B cell (primary cell): Measurements from ENCODE around the gene FOLR1. TPM values are rescaled to one million over a fixed set of nuclear protein-coding genes. Genes with fewer than 3 reads are reported as not detected.

ENCODE experiments used
- ATAC-seq: fragments of 200-7000 bp; cut with Tn5 transposase; one replicate; pipeline ENCODE4 v1.10.0; 2021; ENCODE audit warnings: low read depth, mild to moderate bottlenecking, moderate number of reproducible peaks, moderate library complexity
- CTCF ChIA-PET: fragments of 350-600 bp; sonication (Branson Sonifier 250); formaldehyde crosslinking; loops from one replicate; lab custom pipeline; 2021; ENCODE audit warnings: antibody characterized with exemption, inconsistent platforms; lab: Charles Lee
- POLR2A ChIA-PET: fragments of 350-600 bp; sonication (Branson Sonifier 250); formaldehyde crosslinking; loops from one replicate; lab custom pipeline; 2021; ENCODE audit warnings: antibody characterized with exemption; lab: Charles Lee
- DNase-seq: peaks from one replicate; pipeline ENCODE4 v3.0.0; 2013
- H2AFZ ChIP-seq: 2 replicates; pipeline ENCODE4 v1.6.1; 2012; ENCODE audit warnings: mild to moderate bottlenecking, low read depth, low read length; ENCODE audit not compliant: insufficient read depth, poor library complexity, severe bottlenecking
- H3K27ac ChIP-seq, 2 donors: 1 replicate in 1 of 2; 2 replicates in 1 of 2; pipeline ENCODE4 v1.5.1; 2012 to 2013; ENCODE audit warnings: low read length in 2 of 2, mild to moderate bottlenecking in 2 of 2, moderate library complexity in 1 of 2
- H3K27me3 ChIP-seq, 4 experiments: fragments of 200-600 bp in 1 of 4; sonication (generic) in 1 of 4; replicated peaks in 1 of 4; 1 replicate in 2 of 4; 2 replicates in 2 of 4; pipeline versions ENCODE4 v1.6.1 to v1.7.0; 2013 to 2016; ENCODE audit warnings: low read length in 3 of 4, mild to moderate bottlenecking in 2 of 4, mixed read lengths in 1 of 4, moderate library complexity in 1 of 4; ENCODE audit not compliant: insufficient read depth in 4 of 4, control insufficient read depth in 3 of 4; ENCODE audit errors: control extremely low read depth in 1 of 4
- H3K36me3 ChIP-seq, 2 experiments: replicated peaks in 1 of 2; 1 replicate in 1 of 2; 2 replicates in 1 of 2; pipeline versions ENCODE4 v1.6.1 to v1.7.1; 2013; ENCODE audit warnings: low read length in 1 of 2; ENCODE audit not compliant: insufficient read depth in 2 of 2, control insufficient read depth in 1 of 2; ENCODE audit errors: control extremely low read depth in 1 of 2, extremely low read depth in 1 of 2
- H3K4me1 ChIP-seq, 2 donors: fragments of 200-600 bp in 1 of 2; sonication (generic) in 1 of 2; 1 replicate in 1 of 2; 2 replicates in 1 of 2; pipeline versions ENCODE4 v1.5.1 to v1.6.1; 2013 to 2017; ENCODE audit warnings: low read length in 2 of 2; ENCODE audit not compliant: control insufficient read depth in 2 of 2, insufficient read depth in 2 of 2
- H3K4me2 ChIP-seq: replicated peaks from 2 replicates; pipeline ENCODE3; 2012; ENCODE audit warnings: mild to moderate bottlenecking, low read depth, low read length; ENCODE audit not compliant: poor library complexity, severe bottlenecking
- H3K4me3 ChIP-seq, 5 experiments: fragments of 200-600 bp in 1 of 5; sonication (generic) in 1 of 5; 1 replicate in 3 of 5; 2 replicates in 2 of 5; pipeline versions ENCODE4 v1.5.1 to v1.7.0; 2011 to 2016; ENCODE audit warnings: low read length in 4 of 5, mild to moderate bottlenecking in 4 of 5, low read depth in 2 of 5, control low read depth in 1 of 5, moderate library complexity in 1 of 5; ENCODE audit not compliant: insufficient read depth in 1 of 5; ENCODE audit errors: control extremely low read depth in 1 of 5, extremely low read depth in 1 of 5
- H3K79me2 ChIP-seq: fragments of 200-600 bp; sonication (generic); one replicate; pipeline ENCODE4 v1.6.0; 2016; ENCODE audit warnings: low read length; ENCODE audit not compliant: control insufficient read depth, insufficient read depth
- H3K9ac ChIP-seq: fragments of 200-600 bp; sonication (generic); 2 replicates; pipeline ENCODE4 v1.6.1; 2017; ENCODE audit warnings: mild to moderate bottlenecking, low read length, moderate library complexity
- H3K9me3 ChIP-seq, 3 donors: one replicate each; pipeline versions ENCODE4 v1.6.1 to v1.7.1; 2013; ENCODE audit warnings: low read length in 2 of 3; ENCODE audit not compliant: control insufficient read depth in 2 of 3, insufficient read depth in 1 of 3; ENCODE audit errors: control extremely low read depth in 1 of 3
- H4K20me1 ChIP-seq: 2 replicates; pipeline ENCODE4 v1.6.0; 2012; ENCODE audit warnings: mild to moderate bottlenecking, low read length; ENCODE audit not compliant: insufficient read depth, control insufficient read depth, poor library complexity, severe bottlenecking
- H3K27ac Mint-ChIP-seq: one replicate; pipeline ENCODE4 v1.8.0; 2021; ENCODE audit warnings: mixed read lengths
- H3K27me3 Mint-ChIP-seq: one replicate; pipeline ENCODE4 v1.8.0; 2021; ENCODE audit warnings: mixed read lengths
- H3K4me1 Mint-ChIP-seq: one replicate; pipeline ENCODE4 v1.8.0; 2021; ENCODE audit warnings: mixed read lengths
- H3K4me3 Mint-ChIP-seq: one replicate; pipeline ENCODE4 v1.8.0; 2021; ENCODE audit warnings: mixed read lengths
- H3K9me3 Mint-ChIP-seq: one replicate; pipeline ENCODE4 v1.8.0; 2022; ENCODE audit warnings: mixed read lengths; ENCODE audit not compliant: insufficient read depth
- EZH2 ChIP-seq: IDR thresholded peaks from 2 replicates; pipeline ENCODE4 v1.6.1; 2012; ENCODE audit warnings: borderline replicate concordance, low read depth, mild to moderate bottlenecking, moderate library complexity, low read length; ENCODE audit not compliant: insufficient read depth, poor library complexity, severe bottlenecking
- WGBS: methylation state at CpG from one replicate; pipeline ENCODE4 v1.1.5; 2013; ENCODE audit warnings: missing lambda C conversion rate; ENCODE audit not compliant: insufficient coverage; 5-methylcytosine and 5-hydroxymethylcytosine counted together
- intact Hi-C: fragments of 100-400 bp; cut with micrococcal nuclease; formaldehyde crosslinking; loops from one replicate; pipeline ENCODE4 v1.10.0; 2022
- polyA plus RNA-seq: library from polyadenylated mRNA; depleted of rRNA; stranded (reverse); fragments of >200 nt; gene quantifications from 2 replicates; pipeline ENCODE4 v1.2.3, GENCODE V29; 2012
- total RNA-seq, 2 donors: library from RNA; stranded (reverse); fragments of 120-200 nt in 1 of 2; gene quantifications; 1 replicate in 1 of 2; 2 replicates in 1 of 2; pipeline versions ENCODE4 v1.2.3 to v1.2.4, GENCODE V29; 2013 to 2022
- TF ChIP-seq, protein P1 (sequence below): fragments of 200-600 bp; IDR thresholded peaks from one replicate; pipeline ENCODE4 v1.8.0; 2022; ENCODE audit warnings: antibody characterized with exemption, mild to moderate bottlenecking

The FOLR1 gene
- total and polyA plus RNA-seq, 2 donors (not counting 1 experiment from before 2014, with no cell fraction given): not detected

- no peak overlapping the region for H3K4me2 ChIP-seq
- H2AFZ ChIP-seq: no peak overlapping the region
- peaks cover 0 to 6% (median 0%) of the 10 kb centered on the region in 3 donors for H3K9me3 ChIP-seq
- H3K27me3 ChIP-seq: peaks cover 0 to 34% (median 18%) of the 10 kb centered on the region in 4 experiments
- ATAC-seq (peak; percentile 67), DNase-seq (peak; percentile 61)
- peaks cover 0 to 50% of the 10 kb centered on the region in 2 experiments for H3K36me3 ChIP-seq
- intact Hi-C loops: loop anchor here (1.0 kb wide), 2 partner anchors 13 to 55 kb away; no protein-coding TSS in a partner anchor
- Mint-ChIP-seq H3K4me3 (peak overlapping the region; percentile 19), H3K27ac (no peak overlapping the region), H3K9me3 (no peaks in the 10 kb centered on the region), H3K27me3 (peaks cover 31% of the 10 kb centered on the region), H3K4me1 (peaks cover 35% of the 10 kb centered on the region)
- CTCF ChIA-PET: interaction anchor here (0.5 to 1.7 kb wide), 15 partner anchors 11 to 1468 kb away, joined by 3 to 10 read pairs (median 4); no protein-coding TSS in a partner anchor
- H4K20me1 ChIP-seq: peaks cover 7% of the 10 kb centered on the region
- no peak overlapping the region for H3K9ac ChIP-seq
- no peaks in the 10 kb centered on the region for H3K79me2 ChIP-seq
- POLR2A ChIA-PET: interaction anchor here (1.4 kb wide), 1 partner anchor 15 kb away, joined by 5 read pairs; no protein-coding TSS in a partner anchor
- TF ChIP-seq, protein P1, sequence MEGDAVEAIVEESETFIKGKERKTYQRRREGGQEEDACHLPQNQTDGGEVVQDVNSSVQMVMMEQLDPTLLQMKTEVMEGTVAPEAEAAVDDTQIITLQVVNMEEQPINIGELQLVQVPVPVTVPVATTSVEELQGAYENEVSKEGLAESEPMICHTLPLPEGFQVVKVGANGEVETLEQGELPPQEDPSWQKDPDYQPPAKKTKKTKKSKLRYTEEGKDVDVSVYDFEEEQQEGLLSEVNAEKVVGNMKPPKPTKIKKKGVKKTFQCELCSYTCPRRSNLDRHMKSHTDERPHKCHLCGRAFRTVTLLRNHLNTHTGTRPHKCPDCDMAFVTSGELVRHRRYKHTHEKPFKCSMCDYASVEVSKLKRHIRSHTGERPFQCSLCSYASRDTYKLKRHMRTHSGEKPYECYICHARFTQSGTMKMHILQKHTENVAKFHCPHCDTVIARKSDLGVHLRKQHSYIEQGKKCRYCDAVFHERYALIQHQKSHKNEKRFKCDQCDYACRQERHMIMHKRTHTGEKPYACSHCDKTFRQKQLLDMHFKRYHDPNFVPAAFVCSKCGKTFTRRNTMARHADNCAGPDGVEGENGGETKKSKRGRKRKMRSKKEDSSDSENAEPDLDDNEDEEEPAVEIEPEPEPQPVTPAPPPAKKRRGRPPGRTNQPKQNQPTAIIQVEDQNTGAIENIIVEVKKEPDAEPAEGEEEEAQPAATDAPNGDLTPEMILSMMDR: peak; percentile 58
- TF ChIP-seq EZH2: no peak
- H3K4me1 ChIP-seq: peaks cover 34% of the 10 kb centered on the region in 2 donors
- WGBS: 80% methylated on average over 2 of the region's 16 CpGs
- no peak overlapping the region for H3K4me3 ChIP-seq
- H3K27ac ChIP-seq: no peak overlapping the region
Observed at GRCh38 chr11:72238040-72238450, 46.1 kb downstream of the FOLR1 start.
